HepG2 (cell line): ENCODE results near the gene COL9A3. TPM values are rescaled to one million over a fixed set of nuclear protein-coding genes. Genes with fewer than 3 reads are reported as not detected.

ENCODE experiments used
- BCLAF1 ChIP-seq: fragments of 450-650 bp; IDR thresholded peaks from 2 replicates; pipeline ENCODE4 v1.6.1; 2017; ENCODE audit warnings: mild to moderate bottlenecking
- GZF1 ChIP-seq: sonication (generic); formaldehyde crosslinking; IDR thresholded peaks from 2 replicates; pipeline ENCODE4 v1.5.1; 2020; ENCODE audit warnings: mild to moderate bottlenecking, missing genetic modification reagents
- HNRNPUL1 ChIP-seq: fragments of 200-400 bp; formaldehyde crosslinking; IDR thresholded peaks from 2 replicates; pipeline ENCODE4 v1.6.1; 2017; ENCODE audit warnings: low read depth, mild to moderate bottlenecking, low read length, moderate library complexity
- IKZF1 ChIP-seq: fragments of 450-650 bp; IDR thresholded peaks from 2 replicates; pipeline ENCODE4 v1.7.1; 2016
- IKZF4 ChIP-seq: sonication (generic); formaldehyde crosslinking; IDR thresholded peaks from 2 replicates; pipeline ENCODE4 v1.5.1; 2020; ENCODE audit warnings: borderline replicate concordance, mild to moderate bottlenecking, low read depth, missing genetic modification reagents; ENCODE audit errors: not compliant biosample characterization
- NFIC ChIP-seq: IDR thresholded peaks from 2 replicates; pipeline ENCODE4 v1.6.1; 2012; ENCODE audit warnings: mild to moderate bottlenecking, low read length, inconsistent platforms
- NR2F1 ChIP-seq, 2 experiments: fragments of 450-650 bp in 1 of 2; formaldehyde crosslinking in 1 of 2; IDR thresholded peaks; 2 replicates each; pipeline versions ENCODE4 v1.5.0 to v1.6.1; 2016 to 2020; ENCODE audit warnings: mild to moderate bottlenecking in 1 of 2, missing compliant biosample characterization in 1 of 2, missing genetic modification reagents in 1 of 2, moderate library complexity in 1 of 2
- PATZ1 ChIP-seq: sonication (generic); formaldehyde crosslinking; IDR thresholded peaks from 2 replicates; pipeline ENCODE4 v1.4.0; 2020; ENCODE audit warnings: missing genetic modification reagents
- POLR2AphosphoS5 ChIP-seq: IDR thresholded peaks from 2 replicates; pipeline ENCODE4 v1.6.1; 2012; ENCODE audit warnings: low read depth, low read length
- POLR2G ChIP-seq: fragments of 200-400 bp; formaldehyde crosslinking; IDR thresholded peaks from 2 replicates; pipeline ENCODE4 v1.6.1; 2018; ENCODE audit warnings: mild to moderate bottlenecking, low read depth, low read length, moderate library complexity
- SYNCRIP ChIP-seq: fragments of 200-400 bp; formaldehyde crosslinking; IDR thresholded peaks from 2 replicates; pipeline ENCODE4 v1.6.1; 2018; ENCODE audit warnings: mild to moderate bottlenecking, low read depth, low read length; ENCODE audit not compliant: insufficient read depth
- YEATS4 ChIP-seq: sonication (generic); formaldehyde crosslinking; IDR thresholded peaks from 2 replicates; pipeline ENCODE4 v1.4.0; 2020; ENCODE audit warnings: missing genetic modification reagents, borderline replicate concordance
- ZBTB20 ChIP-seq: sonication (generic); formaldehyde crosslinking; IDR thresholded peaks from 2 replicates; pipeline ENCODE4 v1.8.1; 2023; ENCODE audit warnings: missing genetic modification reagents, low read depth, mild to moderate bottlenecking, borderline replicate concordance
- ZFP62 ChIP-seq: sonication (generic); formaldehyde crosslinking; IDR thresholded peaks from 2 replicates; pipeline ENCODE4 v1.4.0; 2020; ENCODE audit warnings: missing genetic modification reagents
- ZNF24 ChIP-seq: fragments of 450-650 bp; IDR thresholded peaks from 2 replicates; pipeline ENCODE4 v1.6.1; 2017; ENCODE audit warnings: antibody characterized with exemption, mild to moderate bottlenecking
- ZNF253 ChIP-seq: sonication (generic); formaldehyde crosslinking; IDR thresholded peaks from 2 replicates; pipeline ENCODE4 v1.8.0; 2022; ENCODE audit warnings: mild to moderate bottlenecking, missing genetic modification reagents, borderline replicate concordance
- ZNF256 ChIP-seq: sonication (generic); formaldehyde crosslinking; conservative IDR thresholded peaks from 2 replicates; pipeline ENCODE4 v1.4.0; 2020; ENCODE audit warnings: missing genetic modification reagents
- ZNF678 ChIP-seq: sonication (generic); formaldehyde crosslinking; IDR thresholded peaks from 2 replicates; pipeline ENCODE4 v1.4.0; 2020; ENCODE audit warnings: mild to moderate bottlenecking, missing genetic modification reagents
- ZNF713 ChIP-seq: sonication (generic); formaldehyde crosslinking; IDR thresholded peaks from 2 replicates; pipeline ENCODE4 v1.4.0; 2020; ENCODE audit warnings: mild to moderate bottlenecking, missing genetic modification reagents
- polyA plus RNA-seq, 8 experiments: library from polyadenylated mRNA; depleted of rRNA in 3 of 8; stranded (reverse) in 7 of 8; unstranded in 1 of 8; fragments of >200 nt; fragmentation: Illumina TruSeq in 4 of 8; extraction: Trizol in 4 of 8; gene quantifications; 2 replicates each; pipeline versions ENCODE4 v1.2.1 to v1.2.3, GENCODE V29; 2011 to 2016; ENCODE audit warnings: low read depth in 4 of 8, missing spikeins in 1 of 8, mixed read lengths in 1 of 8; ENCODE audit not compliant: insufficient read depth in 1 of 8
- total RNA-seq, 5 experiments: library from RNA; depleted of rRNA; stranded (reverse); fragments of >200 nt; fragmentation: Illumina TruSeq; extraction: Trizol; gene quantifications; 2 replicates each; pipeline ENCODE4 v1.2.3, GENCODE V29; 2016; ENCODE audit warnings: low read depth in 1 of 5
- TF ChIP-seq, protein P1 (sequence below): sonication (generic); formaldehyde crosslinking; IDR thresholded peaks from 2 replicates; pipeline ENCODE4 v1.4.0; 2020; ENCODE audit warnings: missing genetic modification reagents, borderline replicate concordance
- TF ChIP-seq, protein P2 (sequence below), 2 experiments: fragments of 450-650 bp in 1 of 2; sonication (generic) in 1 of 2; formaldehyde crosslinking; IDR thresholded peaks; 2 replicates each; pipeline versions ENCODE4 v1.5.0 to v1.8.0; 2020 to 2022; ENCODE audit warnings: mild to moderate bottlenecking in 1 of 2, missing genetic modification reagents in 1 of 2

Gene COL9A3
- total and polyA plus RNA-seq, 2 of the 13 experiments (the other 11 are each of a cell fraction or from before 2014, with no cell fraction given), result 155 to 204 TPM

- TF ChIP-seq SYNCRIP, result no peak
- TF ChIP-seq, protein P1, sequence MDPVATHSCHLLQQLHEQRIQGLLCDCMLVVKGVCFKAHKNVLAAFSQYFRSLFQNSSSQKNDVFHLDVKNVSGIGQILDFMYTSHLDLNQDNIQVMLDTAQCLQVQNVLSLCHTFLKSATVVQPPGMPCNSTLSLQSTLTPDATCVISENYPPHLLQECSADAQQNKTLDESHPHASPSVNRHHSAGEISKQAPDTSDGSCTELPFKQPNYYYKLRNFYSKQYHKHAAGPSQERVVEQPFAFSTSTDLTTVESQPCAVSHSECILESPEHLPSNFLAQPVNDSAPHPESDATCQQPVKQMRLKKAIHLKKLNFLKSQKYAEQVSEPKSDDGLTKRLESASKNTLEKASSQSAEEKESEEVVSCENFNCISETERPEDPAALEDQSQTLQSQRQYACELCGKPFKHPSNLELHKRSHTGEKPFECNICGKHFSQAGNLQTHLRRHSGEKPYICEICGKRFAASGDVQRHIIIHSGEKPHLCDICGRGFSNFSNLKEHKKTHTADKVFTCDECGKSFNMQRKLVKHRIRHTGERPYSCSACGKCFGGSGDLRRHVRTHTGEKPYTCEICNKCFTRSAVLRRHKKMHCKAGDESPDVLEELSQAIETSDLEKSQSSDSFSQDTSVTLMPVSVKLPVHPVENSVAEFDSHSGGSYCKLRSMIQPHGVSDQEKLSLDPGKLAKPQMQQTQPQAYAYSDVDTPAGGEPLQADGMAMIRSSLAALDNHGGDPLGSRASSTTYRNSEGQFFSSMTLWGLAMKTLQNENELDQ (CRISPR knock-in tag), result no peak
- no peak for TF ChIP-seq ZNF256 (CRISPR knock-in tag)
- TF ChIP-seq, protein P2, sequence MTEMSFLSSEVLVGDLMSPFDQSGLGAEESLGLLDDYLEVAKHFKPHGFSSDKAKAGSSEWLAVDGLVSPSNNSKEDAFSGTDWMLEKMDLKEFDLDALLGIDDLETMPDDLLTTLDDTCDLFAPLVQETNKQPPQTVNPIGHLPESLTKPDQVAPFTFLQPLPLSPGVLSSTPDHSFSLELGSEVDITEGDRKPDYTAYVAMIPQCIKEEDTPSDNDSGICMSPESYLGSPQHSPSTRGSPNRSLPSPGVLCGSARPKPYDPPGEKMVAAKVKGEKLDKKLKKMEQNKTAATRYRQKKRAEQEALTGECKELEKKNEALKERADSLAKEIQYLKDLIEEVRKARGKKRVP (CRISPR knock-in tag; IDR thresholded peaks at IDR 0.05), result no peak
- no peak for TF ChIP-seq ZNF713 (CRISPR knock-in tag)
- TF ChIP-seq BCLAF1, result no peak
- no peak for TF ChIP-seq ZNF24
- no peak for TF ChIP-seq GZF1 (CRISPR knock-in tag)
- no peak for TF ChIP-seq NR2F1 (CRISPR knock-in tag; IDR thresholded peaks at IDR 0.05)
- TF ChIP-seq YEATS4, result no peak
- no peak for TF ChIP-seq NFIC
- TF ChIP-seq POLR2AphosphoS5, result peak; percentile 62; the same call in 1 of the 2 replicates
- no peak; the same call in 1 of the 2 replicates for TF ChIP-seq ZNF253 (CRISPR knock-in tag)
- peak; percentile 90 for TF ChIP-seq PATZ1
- no peak for TF ChIP-seq ZFP62 (CRISPR knock-in tag)
- peak; percentile 71 for TF ChIP-seq POLR2G
- TF ChIP-seq ZNF678 (CRISPR knock-in tag), result no peak
- TF ChIP-seq ZBTB20 (CRISPR knock-in tag), result no peak
- TF ChIP-seq IKZF4, result no peak
- no peak for TF ChIP-seq IKZF1
- TF ChIP-seq HNRNPUL1, result no peak
Observed at GRCh38 chr20:62815066-62815991, 1.5 kb upstream of the COL9A3 start (continued).
